Left kidney (tissue), 2 donors: ENCODE data around the gene ITGAE. TPM values are rescaled to one million over a fixed set of nuclear protein-coding genes. Genes with fewer than 3 reads are reported as not detected.
A peak's percentile ranks its signal among the peaks of the same experiment; 100 is the strongest.
"Not testable (repeated sequence)": the region's sequence is repeated elsewhere in the genome, so short reads cannot be mapped to it uniquely, and the experiment has no call there.

Experiments
- DNase-seq: peaks from one replicate; pipeline ENCODE4 v3.0.0-alpha.2; 2013
- polyA plus RNA-seq: library from polyadenylated mRNA; unstranded; fragments of 120-200 nt; gene quantifications from one replicate; pipeline ENCODE4 v1.2.1, GENCODE V29; 2013; ENCODE audit not compliant: insufficient read length

The ITGAE gene
- polyA plus RNA-seq, 1 donor, result 42.7 TPM

DNA sequence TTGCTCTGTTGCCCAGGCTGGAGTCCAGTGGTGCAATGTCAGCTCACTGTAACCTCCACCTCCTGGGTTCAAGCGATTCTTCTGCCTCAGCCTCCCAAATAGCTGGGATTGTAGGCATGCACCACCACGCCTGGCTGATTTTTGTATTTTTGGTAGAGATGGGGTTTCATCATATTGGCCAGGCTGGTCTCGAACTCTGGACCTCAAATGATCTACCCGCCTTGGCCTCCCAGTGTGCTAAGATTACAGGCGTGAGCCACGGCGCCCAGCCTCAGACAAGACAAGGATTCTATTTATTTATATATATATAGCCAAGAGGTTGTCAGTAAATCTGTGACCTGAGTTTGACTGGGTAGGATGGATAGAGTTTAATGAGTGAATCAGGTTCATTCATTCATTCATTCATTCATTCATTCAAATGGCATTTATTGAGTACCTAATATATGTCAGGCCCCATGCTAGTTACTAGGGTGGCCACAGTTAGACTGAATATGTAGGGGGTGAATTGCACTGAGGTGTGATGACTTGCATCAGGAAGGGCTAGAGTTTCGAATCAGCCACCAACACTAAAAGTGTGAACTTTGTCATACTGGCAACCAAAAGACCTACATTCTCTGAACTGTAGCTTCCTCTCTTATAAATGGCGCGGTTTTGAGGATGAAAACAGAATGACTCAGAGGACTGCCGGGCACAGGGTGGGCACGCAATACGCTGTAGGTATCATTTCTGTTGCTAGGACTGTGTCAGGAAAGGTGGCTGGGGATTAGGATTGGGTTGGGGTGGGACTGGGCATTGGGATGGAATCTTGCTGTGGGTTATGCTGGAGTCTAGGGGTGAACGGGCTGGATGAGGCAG, 37.8 kb downstream of the ITGAE start:
- DNase-seq, result no peak

DNA sequence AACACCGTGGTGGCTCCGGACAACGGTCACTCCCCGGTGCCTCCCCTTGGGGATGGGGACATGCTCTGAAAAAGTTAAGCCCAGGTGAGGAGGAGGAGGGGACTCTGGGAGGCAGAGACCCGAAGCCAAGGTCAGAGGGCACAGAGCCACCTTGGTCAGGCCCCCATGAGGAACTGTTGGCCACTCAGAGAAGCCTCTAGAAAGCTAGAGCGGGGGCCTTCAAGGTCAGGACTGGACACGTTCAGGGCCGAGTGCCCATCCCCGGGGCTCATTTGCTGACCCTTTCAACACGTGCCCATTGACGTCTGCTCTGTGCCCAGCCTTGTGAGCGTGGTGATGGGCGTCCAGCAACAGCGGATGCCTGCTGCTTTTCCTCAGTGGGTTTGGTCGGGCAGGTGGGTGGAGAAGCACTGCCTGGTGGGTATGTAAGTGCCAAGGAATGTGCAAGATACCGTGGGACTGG, 39.0 kb downstream of the ITGAE start:
- DNase-seq, result no peak

DNA sequence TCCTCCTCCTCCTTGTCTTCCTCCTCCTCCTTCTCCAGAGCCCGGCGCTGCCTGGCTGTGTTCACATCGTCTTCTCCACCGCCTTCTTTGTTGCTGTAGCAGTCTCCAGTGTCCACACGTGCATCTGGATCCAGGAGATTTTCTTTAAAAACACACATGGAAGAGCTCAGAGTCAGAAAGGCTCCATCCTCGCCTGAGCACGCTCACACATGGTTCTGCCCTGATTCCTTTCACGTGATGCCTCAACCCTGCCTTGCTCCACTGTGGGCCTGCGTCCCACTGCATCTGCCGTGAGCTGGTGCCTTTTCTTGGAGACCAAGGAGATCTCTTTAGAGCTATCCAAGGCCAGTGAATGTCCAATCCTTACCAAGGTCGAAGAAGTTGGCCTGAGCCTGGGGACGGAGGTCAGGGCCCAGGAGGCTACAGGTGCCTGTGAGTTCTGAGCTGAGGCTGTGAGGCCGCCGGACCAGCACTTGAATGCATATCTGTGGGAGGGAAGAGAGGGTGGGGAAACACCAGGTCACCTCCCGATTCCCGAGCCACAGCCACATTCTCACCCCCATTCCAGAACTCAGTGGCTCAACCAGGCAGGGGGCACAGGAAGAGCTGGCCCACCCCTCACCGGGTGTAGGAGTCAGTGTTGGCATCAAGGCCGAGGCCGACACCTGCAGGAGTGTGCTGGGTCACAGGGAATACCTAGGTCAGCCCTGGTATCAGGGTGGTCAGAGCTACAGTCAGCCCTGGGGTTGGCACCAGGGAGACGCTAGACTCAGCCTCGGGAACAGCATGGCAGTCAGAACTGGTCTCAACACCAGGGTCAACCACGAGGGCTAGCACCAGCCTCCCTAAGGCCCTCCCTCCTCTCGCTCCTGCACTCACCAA, 39.7 kb downstream of the ITGAE start:
- no peak for DNase-seq

- no peak for DNase-seq
Measured at GRCh38 chr17:3759597-3760216, 41.3 kb downstream of the ITGAE start.

DNA sequence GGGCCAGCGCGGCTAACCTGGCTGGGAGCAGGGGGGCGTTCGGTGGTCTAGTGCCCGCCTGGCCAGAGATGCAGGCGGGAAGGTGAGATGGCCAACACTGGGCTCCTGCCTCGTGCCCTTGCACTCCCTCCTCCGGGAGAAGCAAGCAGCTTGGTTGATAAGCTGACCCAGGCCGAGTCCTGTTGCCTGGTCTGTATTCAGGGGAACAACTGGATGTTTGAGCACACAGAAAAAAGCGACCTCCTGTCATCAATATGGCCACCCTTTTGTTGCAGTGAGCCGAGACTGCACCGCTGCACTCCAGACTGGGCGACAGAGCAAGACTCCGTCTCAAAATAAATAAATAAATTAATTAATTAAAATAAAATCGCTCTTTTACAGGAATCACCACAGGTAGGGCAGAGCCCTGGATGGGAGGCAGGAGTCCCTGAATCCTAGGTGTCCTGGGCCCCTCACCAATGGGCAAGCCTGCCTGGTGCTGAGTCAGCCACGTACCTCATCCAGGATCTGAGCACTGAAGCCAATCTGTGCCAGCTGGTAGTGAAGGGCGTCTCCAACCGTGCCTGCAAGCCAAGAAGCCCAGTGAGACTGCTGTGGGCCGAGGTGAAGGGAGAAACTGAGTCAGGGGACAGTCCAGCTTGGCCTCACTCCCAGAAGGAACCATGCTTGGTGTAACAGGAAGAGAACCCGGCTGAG, 45.5 kb downstream of the ITGAE start:
- no peak for DNase-seq

GRCh38 chr17:3754458-3755334, 46.3 kb downstream of the ITGAE start:
- DNase-seq, result peak; percentile 67

DNA sequence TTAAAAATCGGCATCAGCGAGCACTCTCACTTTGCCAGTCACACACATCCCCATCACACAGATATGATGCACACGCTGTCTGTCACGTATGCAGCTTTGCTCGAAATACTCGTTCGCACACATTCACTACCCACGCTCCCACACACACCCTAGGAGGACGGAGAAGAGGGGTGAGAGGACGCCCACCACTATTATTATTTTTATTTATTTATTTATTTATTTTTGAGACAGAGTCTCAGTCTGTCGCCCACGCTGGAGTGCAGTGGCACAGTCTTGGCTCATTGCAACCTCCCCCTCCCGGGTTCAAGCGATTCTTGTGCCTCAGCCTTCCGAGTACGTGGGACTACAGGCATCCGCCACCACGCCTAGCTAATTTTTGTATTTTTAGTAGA, 46.9 kb downstream of the ITGAE start:
- no peak for DNase-seq

GRCh38 chr17:3753624-3754023, 47.4 kb downstream of the ITGAE start:
- no peak for DNase-seq

GRCh38 chr17:3751836-3752235, 49.2 kb downstream of the ITGAE start:
- no peak for DNase-seq

GRCh38 chr17:3750926-3751325, 50.1 kb downstream of the ITGAE start:
- DNase-seq, result no peak

- DNase-seq, result no peak
Measured at GRCh38 chr17:3750296-3750695, 50.7 kb downstream of the ITGAE start.

DNA sequence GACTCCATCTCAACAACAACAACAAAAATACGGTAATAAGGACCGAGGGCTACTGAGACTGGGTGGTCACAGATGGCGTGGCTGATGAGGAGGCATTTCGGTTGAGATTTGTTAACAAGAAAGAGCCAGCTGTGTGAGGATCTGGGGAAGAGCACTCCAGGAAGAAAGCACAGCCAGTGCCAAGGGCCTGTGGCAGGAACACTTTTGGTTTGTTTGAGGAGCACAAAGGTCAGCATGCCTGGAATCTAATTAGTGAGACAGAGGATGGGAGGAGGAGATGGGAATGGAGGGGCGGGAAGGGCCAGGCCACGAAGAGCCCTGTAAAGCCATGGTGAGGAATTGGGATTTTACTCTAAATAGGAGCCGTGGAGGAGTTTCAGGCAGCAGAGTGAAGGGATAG, 52.4 kb downstream of the ITGAE start:
- no peak for DNase-seq

DNA sequence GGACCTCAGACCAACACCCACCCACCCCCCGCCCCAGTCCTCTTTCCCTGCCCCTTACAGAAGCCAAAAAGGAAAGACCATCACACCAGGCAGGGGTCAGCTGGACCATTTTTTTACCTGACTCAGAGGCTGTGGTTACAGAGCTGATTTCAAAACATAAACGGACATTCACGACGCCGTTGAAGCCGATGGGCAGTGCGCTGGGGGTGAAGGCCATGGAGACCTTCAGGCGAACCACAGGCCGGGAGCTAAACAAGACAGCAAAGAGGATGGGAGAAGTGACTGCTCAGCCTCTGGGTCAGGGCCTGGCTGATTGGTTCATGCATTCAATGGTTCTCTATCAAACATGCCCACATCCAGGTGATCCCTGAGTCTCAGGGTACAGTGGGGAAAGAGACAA, 53.2 kb downstream of the ITGAE start:
- DNase-seq, result no peak

DNA sequence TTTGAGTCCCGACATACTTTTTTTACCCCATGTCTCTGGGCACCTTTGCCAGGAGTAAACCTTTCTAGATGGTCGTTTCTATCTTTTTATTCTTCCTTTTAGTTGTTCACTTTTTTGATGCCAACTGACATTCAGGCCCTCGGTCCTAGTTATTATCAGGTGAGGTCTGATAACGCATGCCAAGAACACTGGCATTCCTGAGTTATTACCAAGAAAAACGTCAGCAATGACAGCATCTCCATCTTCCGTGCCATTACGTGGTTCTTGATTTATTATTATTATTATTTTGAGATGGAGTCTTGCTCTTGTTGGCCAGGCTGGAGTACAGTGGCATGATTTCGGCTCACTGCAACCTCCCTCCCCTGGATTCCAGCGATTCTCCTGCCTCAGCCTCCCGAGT, 55.9 kb downstream of the ITGAE start:
- no peak for DNase-seq

DNA sequence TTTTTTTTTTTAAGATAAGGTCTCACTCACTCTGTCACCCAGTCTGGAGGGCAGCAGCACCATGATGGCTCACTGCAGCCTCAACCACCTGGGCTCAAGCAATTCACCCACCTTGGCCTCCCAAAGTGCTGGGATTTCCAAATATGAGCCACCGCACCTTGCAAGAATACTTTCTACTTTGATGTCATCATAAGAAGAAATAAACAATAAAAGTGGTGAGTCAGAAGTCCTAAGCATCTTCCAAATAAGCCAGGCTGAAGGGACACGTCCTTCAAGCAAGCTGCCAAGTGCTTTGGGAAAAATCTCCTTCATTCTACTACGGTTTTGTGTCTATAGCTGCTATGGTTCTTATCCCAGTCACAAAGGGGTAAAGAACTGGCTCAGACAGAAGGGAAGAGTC, 57.0 kb downstream of the ITGAE start:
- no peak for DNase-seq

- DNase-seq, result no peak
Measured at GRCh38 chr17:3740611-3741073, 60.3 kb downstream of the ITGAE start.

DNA sequence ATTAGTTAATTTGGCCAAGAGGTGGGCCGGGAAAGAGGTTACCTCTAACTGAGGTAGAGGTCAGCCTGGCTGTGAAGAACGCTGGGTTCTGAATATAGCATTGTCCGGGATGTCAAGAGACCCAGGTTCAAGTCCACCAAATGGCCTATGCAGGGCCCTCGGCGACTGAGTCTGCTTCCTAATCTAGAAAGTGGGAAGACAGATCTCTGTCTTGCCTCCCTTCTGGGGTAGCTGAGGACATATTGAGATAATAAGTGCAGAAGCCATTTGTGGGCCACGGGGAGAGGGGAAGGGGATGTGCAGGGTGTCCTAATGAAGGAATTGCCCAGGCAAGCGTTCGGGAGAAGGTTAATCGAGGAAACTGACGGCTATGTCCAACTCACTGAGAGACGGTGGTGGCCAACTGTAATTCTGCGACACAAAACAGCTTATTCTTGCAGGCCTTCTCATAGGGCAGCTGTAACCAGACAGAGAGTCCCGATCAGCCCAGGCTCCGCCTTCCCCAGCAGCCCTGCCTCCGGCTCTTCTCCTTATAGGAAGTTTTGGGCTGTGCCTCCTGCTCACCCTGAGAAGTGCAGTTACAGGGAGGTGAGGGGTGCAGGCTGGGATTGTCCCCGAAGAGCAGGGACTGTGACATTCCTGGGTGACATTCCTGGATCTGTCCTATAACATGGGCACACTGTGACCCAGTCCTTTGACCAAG, 61.4 kb downstream of the ITGAE start:
- DNase-seq, result no peak

DNA sequence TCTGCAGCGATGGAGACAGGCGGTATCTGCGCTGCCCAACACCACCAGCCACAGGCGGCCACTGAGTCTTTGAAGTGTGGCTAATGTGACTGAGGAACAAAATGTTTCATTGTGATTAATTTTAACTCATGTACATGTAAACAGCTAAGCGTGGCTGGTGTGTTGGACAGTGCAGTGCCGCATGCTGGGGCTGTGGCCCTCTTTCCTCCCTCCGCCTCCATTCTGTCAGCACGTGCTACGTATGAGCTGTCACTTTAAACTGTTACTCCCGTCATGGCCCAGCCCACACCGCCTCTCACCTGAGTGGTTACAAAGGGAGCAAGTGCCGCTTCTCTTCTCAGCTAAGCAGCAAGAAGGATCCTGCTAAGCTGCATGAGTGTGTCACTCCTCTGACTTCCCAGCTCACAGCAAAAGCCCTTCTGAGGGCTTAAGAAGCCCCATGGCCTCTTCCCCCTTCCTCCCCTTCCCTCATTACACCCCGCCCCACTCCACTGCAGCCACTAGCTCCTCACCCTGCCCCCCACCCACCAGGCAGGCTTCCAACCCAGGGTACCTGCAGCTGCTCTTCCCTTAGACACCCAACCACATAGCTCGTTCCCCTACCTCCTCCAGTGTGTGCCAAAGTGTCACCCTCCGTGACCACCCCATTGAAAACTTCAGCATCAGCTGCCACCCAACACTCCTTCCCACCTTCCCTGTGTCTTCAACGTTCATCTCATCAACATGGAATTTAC, 62.3 kb downstream of the ITGAE start:
- DNase-seq, result no peak

GRCh38 chr17:3735515-3735914, 65.5 kb downstream of the ITGAE start:
- no peak for DNase-seq

GRCh38 chr17:3734911-3735276, 66.1 kb downstream of the ITGAE start:
- not testable (repeated sequence) for DNase-seq
